ENCODE results near the gene OR2L3. TPM values are rescaled to one million over a fixed set of nuclear protein-coding genes. Genes with fewer than 3 reads are reported as not detected.

OR2L3 gene, protein sequence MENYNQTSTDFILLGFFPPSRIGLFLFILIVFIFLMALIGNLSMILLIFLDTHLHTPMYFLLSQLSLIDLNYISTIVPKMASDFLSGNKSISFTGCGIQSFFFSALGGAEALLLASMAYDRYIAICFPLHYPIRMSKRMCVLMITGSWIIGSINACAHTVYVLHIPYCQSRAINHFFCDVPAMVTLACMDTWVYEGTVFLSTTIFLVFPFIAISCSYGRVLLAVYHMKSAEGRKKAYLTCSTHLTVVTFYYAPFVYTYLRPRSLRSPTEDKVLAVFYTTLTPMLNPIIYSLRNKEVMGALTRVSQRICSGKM
- not detected in 2 replicates for total RNA-seq
- long read RNA-seq: 0 reads

DNA sequence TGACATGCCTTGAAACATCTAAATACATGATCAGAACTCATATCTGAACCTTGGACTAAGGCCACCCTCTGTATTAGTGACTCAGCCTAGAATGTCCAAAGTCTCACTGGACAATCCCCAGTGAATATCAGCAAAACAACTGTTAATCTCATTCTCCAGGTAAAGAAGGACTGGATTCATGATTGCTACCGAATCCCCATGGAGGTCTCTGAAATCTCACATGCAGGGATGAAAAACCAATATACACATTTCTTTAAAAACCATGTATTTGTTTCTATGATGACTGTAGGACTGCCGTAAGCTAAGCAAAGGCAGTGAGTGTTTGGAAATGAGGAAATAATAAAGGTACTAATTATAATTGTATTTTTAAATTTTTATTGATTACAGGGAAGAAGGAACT, at the start of gene OR2L3:
Gene OR2L3 (plus strand): TSS at position 301 of the 400 bp plus-strand sequence. CDS start 13,846 bp downstream, outside the sequence.
- Mint-ChIP-seq H3K4me1 (no peaks in the 10 kb centered on the region), H3K27me3 (ENCODE audit: low read depth) (no peaks in the 10 kb centered on the region), H3K9me3 (peaks cover 29% of the 10 kb centered on the region), H3K27ac (ENCODE audit: unreplicated experiment) (no peak within 1 kb of the TSS), H3K36me3 (ENCODE audit: low read depth) (no peaks in the 10 kb centered on the region), H3K4me3 (no peak within 1 kb of the TSS)
- no peak for TF ChIP-seq CTCF (conservative IDR thresholded peaks at IDR 0.05)
- DNase-seq (ENCODE audit: low read depth, low spot score): no peak

- Mint-ChIP-seq H3K4me3 (no peak overlapping the region), H3K4me1 (no peaks in the 10 kb centered on the region), H3K9me3 (peaks cover 26% of the 10 kb centered on the region), H3K27me3 (ENCODE audit: low read depth) (no peaks in the 10 kb centered on the region), H3K27ac (ENCODE audit: unreplicated experiment) (no peak overlapping the region), H3K36me3 (ENCODE audit: low read depth) (peaks cover 7% of the 10 kb centered on the region)
- no peak for TF ChIP-seq CTCF (conservative IDR thresholded peaks at IDR 0.05)
- DNase-seq (ENCODE audit: low read depth, low spot score): no peak
These were observed 47.8 kb upstream of the OR2L3 start for GRCh38 chr1:247998811-247999210.

- no peak for TF ChIP-seq CTCF (conservative IDR thresholded peaks at IDR 0.05)
- Mint-ChIP-seq H3K27ac (ENCODE audit: unreplicated experiment) (no peak overlapping the region), H3K4me1 (no peaks in the 10 kb centered on the region), H3K9me3 (peaks cover 20% of the 10 kb centered on the region), H3K36me3 (ENCODE audit: low read depth) (peaks cover 7% of the 10 kb centered on the region), H3K4me3 (no peak overlapping the region), H3K27me3 (ENCODE audit: low read depth) (no peaks in the 10 kb centered on the region)
- no peak for DNase-seq (ENCODE audit: low read depth, low spot score)
These were observed 46.5 kb upstream of the OR2L3 start for GRCh38 chr1:248000169-248000568.

DNA sequence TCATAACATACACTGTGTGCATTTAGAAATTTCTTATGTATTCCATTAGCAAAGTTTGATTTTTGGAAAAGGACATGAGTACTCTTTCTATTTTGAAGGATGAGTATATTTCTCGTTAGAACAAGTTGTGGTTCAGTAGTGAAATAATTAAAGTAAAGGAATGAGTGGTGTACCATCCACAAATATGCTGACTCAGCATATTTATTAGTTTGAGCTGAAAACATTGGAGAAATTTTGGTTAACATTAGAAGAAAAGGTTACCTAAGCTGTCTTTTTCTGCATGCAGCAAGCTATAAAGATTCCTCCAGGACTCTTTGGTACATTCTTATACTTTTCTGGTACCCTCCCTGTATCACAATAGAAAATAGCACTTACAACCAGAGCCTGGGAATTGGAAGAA, 38.9 kb upstream of the OR2L3 start:
- H3K4me3 Mint-ChIP-seq: no peak overlapping the region
- no peak for TF ChIP-seq CTCF (conservative IDR thresholded peaks at IDR 0.05)
- peaks cover 28% of the 10 kb centered on the region for H3K9me3 Mint-ChIP-seq
- no peak for DNase-seq (ENCODE audit: low read depth, low spot score)
- peaks cover 8% of the 10 kb centered on the region for H3K36me3 Mint-ChIP-seq (ENCODE audit: low read depth)
- no peaks in the 10 kb centered on the region for H3K27me3 Mint-ChIP-seq (ENCODE audit: low read depth)
- no peak overlapping the region for H3K27ac Mint-ChIP-seq (ENCODE audit: unreplicated experiment)
- no peaks in the 10 kb centered on the region for H3K4me1 Mint-ChIP-seq

DNA sequence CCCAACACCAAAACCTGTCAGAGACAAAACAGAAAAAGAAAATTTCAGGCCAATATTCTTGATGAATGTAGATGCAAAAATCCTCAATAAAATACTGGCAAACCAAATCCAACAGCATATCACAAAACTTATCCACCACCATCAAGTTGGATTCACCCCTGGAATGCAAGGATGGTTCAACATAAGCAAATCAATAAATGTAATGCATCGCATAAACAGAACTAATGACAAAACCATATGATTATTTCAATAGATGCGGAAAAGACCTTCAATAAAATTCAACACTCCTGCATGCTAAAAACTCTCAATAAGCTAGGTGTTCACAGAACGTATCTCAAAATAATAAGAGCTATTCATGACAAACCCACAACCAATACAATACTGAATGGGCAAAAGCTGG, 37.0 kb upstream of the OR2L3 start:
- DNase-seq (ENCODE audit: low read depth, low spot score): no peak
- no peak for TF ChIP-seq CTCF (conservative IDR thresholded peaks at IDR 0.05)
- peaks cover 20% of the 10 kb centered on the region for H3K9me3 Mint-ChIP-seq

More for the DNA sequence above, 37.0 kb upstream of the OR2L3 start:
- H3K4me1 Mint-ChIP-seq: no peaks in the 10 kb centered on the region
- no peaks in the 10 kb centered on the region for H3K27me3 Mint-ChIP-seq (ENCODE audit: low read depth)
- no peak overlapping the region for H3K27ac Mint-ChIP-seq (ENCODE audit: unreplicated experiment)
- no peak overlapping the region for H3K4me3 Mint-ChIP-seq
- peaks cover 3% of the 10 kb centered on the region for H3K36me3 Mint-ChIP-seq (ENCODE audit: low read depth)
